HG03520 (cell line): Measurements from ENCODE around the gene SETD1B.

Experiments used
- ATAC-seq: cut with Tn5 transposase; IDR thresholded peaks from one replicate; pipeline ENCODE4 v1.9.1; 2021; ENCODE audit warnings: mild to moderate bottlenecking, moderate library complexity; ENCODE audit not compliant: unreplicated experiment

Gene SETD1B

DNA sequence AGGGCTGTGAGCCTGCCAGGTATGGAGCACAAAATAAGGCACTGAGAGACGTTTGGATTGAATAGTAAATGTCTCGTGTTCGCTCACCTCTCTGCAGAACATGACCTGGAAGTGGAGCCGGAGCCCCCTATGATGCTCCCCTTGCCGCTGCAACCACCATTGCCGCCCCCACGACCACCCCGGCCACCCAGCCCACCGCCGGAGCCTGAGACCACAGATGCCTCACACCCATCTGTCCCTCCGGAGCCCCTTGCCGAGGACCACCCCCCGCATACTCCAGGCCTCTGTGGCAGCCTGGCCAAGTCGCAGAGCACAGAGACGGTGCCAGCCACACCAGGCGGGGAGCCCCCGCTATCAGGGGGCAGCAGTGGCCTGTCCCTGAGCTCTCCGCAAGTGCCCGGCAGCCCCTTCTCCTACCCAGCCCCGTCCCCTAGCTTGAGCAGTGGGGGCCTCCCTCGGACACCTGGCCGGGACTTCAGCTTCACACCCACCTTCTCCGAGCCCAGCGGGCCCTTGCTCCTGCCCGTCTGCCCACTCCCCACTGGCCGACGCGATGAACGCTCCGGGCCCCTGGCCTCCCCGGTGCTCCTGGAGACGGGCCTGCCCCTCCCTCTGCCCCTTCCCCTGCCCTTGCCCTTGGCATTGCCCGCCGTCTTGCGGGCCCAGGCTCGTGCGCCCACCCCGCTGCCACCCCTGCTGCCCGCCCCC is 18.7 kb downstream of the SETD1B start:
- no peak for ATAC-seq

DNA sequence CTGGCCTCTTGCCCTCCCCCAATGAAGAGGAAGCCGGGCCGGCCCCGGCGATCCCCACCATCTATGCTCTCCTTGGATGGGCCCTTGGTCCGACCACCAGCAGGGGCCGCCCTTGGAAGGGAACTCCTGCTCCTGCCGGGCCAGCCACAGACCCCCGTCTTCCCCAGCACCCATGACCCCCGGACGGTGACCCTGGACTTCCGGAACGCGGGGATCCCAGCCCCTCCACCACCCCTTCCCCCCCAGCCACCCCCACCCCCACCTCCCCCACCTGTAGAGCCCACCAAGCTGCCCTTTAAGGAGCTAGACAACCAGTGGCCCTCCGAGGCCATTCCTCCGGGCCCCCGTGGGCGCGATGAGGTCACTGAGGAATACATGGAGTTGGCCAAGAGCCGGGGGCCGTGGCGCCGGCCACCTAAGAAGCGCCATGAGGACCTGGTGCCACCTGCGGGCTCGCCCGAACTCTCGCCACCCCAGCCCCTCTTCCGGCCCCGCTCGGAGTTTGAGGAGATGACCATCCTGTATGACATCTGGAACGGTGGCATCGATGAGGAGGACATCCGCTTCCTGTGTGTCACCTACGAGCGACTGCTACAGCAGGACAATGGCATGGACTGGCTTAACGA is 19.4 kb downstream of the SETD1B start:
- no peak for ATAC-seq

DNA sequence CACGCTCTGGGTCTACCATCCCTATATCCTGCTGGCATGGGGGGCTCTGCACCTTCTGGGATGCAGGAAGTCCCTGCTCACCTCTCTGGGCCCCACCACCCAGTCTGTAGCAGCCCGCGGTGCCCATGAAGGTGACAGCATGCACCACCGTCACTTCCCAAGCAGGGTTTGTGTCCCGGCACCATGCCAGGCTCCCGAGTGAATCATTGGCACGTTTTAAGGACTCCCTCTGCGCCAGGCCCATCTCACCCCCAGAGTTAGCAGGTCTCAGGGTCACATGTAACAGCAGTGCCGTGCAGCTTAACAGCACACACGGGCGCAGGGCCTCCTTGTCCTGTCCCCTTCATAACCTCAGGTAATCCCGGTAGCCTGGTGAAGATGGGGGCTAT is 19.9 kb downstream of the SETD1B start:
- no peak for ATAC-seq

DNA sequence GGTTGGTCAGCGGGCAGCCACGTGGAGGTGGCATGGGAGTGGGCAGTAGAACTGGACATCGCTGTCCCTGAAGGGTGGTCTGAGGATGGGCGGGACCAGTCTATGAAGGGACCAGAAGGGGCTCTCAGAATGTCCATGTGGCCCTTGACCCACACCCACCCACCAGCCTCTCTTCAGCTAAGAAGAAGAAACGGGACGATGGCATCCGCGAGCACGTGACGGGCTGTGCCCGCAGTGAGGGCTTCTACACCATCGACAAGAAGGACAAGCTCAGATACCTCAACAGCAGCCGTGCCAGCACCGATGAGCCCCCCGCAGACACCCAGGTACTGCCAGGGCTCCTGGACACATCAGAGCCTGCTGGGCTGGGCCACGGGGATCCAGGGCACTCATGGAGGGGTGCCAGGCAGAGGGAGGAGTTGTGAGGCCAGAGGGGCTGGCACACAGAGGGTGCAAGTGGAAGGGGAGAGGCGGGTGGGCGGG is 21.3 kb downstream of the SETD1B start:
- no peak for ATAC-seq

DNA sequence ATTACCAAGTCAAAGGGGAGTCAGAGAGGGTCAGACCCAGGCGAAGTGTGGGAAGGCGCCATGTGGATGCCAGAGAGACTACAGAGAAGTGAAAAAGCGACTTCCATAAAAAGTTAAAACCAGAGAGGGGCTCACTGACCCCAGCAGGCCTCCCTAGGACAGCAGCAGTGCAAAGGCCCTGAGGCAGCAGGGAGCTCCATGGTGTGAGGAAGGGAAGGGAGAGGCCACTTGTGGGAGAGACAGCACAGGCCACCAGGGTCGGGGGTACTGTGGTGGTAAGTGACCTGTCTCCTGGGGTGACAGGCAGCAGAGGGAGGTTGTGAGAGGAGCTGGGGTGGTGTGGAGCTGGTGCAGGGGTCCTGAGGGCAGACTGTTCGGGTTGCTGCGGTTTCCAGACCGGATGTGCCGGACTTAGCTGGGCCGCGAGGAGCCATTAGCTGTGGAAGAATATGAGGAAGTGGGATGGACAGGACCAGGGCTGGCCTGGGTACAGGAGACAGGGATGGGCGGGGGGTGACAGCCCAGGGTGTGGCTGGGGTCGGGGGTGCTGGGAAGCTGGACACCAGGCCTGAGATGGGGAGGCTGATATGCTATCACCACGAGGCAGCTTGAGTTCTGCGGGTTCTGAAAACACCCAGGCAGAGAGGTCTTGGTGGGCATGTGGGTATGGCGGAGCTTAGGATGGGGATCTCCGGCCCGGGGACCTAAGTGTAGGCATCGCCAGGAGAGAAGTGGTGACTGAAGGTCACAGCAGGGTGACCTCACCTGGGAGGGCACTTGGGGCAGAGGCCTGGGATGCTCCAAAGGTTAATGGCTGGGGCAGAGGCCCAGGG is 22.7 kb downstream of the SETD1B start:
- ATAC-seq, result no peak

DNA sequence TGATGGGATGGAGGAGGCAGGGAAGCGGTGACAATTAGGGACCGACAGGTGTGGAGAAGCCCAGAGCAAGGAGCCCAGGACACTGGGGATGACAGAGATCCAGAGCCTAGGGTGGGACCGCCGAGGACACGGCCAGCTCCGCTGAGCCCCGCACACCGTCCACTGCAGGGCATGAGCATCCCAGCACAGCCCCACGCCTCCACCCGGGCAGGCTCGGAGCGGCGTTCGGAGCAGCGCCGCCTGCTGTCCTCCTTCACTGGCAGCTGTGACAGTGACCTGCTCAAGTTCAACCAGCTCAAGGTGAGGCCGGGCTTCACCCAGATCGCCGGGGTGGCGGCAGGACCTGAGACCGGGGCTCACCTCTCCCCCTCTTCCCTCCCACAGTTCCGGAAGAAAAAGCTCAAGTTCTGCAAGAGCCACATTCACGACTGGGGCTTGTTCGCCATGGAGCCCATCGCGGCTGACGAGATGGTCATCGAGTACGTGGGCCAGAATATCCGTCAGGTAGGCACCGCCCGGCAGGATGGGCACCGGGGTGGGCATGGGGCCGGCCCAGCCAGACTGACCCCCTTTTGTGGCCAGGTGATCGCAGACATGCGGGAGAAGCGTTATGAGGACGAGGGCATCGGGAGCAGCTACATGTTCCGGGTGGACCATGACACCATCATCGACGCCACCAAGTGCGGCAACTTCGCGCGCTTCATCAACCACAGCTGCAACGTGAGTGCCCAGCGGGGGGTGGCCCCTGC is 23.7 kb downstream of the SETD1B start:
- no peak for ATAC-seq

DNA sequence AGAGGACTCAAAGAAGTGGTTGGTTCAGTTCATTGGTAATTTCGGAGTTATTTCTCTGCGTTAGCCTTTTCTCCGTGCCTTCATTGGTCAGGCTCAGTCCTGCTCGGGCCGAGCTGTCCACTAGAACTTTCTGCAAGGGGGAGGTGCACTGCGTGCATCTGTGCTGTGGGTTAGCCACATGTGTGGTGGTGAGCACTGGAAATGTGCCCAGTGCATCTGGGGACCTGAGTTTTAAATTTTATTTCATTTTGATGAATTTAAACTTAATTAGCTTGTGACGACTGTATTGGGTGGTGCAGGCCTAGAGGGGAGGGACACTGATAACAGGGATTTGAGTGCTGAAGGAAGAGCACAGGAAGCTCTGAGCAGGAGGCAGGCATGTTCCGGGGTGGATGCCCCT is 24.5 kb downstream of the SETD1B start:
- no peak for ATAC-seq

DNA sequence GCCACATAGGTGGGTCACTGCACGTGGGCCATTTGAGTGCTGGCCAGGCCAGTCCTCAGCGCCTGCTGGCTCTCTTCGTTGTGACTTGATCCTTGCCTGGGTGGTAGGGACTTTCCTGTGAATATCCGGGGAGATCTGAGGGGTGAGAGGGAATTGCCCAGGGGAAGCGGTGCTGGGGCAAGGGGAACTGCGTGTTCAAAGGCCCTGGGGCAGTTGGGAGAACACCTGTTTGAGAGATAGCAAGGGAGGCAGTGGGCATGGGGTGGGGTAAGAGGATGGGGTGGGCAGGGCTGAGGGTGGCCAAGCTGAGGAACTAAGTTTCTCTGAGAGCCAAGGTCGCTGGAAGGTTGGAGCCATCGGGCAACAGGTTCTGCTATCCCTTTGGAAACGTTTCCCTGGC is 25.0 kb downstream of the SETD1B start:
- no peak for ATAC-seq

DNA sequence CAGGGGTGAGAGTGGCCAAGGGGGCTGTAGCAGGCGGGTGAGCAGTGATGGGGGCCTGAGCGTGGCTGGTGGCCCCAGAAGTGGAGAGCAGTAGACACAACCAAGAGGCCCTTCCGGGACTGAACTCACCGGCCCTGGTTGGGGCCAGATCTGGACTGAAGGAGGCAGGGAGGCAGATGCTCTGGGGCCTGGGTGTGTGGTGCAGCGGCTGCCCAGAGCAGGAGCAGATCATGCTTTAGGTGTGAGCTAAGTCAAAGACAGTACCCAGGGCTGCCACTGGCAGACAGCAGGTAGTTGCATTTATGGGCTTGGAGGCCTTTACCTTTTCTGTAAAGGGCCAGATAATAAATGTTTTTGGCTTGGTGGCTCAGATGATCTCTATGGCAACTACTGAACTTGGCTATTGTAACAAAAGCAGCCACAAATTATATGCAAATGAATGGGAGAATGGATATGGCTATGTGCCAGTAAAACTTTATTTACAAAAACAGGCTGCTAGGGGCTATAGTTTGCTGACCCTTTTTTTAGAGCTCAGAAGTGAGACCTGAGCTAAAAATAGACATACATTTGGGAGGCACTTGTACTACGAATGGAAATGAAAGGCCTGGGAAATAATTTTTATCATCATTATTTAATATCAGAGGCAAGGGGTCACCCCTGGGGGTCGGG is 25.6 kb downstream of the SETD1B start:
- no peak for ATAC-seq

DNA sequence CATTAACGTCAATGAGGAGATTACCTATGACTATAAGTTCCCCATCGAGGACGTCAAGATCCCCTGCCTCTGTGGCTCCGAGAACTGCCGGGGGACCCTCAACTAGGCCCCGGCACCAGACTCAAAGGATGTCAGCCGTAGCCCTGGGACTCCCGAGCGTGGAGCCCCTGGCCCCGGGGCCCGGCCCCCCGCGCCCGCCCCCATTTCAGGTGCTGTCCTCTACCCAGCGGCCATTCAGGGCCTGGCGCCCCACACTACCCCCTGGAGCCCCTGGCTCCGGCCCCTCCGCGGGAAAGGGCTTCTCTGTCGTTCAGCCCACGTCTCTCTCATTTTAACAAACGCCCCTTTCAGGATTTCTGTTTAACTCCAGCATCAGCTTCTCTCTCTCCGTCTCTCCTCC is 26.3 kb downstream of the SETD1B start:
- ATAC-seq, result no peak

DNA sequence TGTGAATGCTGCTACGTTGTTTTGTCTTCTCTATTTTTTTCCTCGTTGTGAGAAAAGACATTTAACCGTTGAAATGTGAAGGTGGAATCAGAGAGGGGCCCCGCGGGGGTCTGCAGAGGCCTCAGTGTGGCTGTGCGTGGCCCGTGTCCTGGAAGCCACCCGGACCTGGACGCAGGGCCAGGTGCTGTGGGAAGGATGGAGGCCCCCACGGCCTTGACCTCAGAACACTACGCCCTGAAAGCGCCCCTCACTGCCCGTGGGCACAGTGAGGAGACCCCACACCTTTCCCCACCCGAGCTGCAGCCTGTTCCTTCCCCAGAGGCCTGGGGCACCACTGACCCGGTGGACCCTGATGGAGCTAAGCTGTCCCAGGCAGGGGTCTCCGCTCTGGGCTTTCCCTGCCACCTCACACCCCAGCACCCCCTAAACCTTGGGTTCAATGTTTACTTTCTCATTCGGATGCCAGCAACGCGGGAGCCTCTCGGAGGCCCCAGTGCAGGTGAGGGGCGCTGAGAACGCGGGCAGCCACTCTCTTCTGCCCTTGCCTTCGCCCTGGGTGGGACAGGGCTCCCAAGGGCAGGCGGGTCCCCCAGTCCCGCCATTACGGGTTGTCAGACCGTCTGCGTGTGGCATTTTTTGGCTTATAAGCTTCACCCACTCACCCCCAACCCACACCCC is 26.9 kb downstream of the SETD1B start:
- no peak for ATAC-seq

DNA sequence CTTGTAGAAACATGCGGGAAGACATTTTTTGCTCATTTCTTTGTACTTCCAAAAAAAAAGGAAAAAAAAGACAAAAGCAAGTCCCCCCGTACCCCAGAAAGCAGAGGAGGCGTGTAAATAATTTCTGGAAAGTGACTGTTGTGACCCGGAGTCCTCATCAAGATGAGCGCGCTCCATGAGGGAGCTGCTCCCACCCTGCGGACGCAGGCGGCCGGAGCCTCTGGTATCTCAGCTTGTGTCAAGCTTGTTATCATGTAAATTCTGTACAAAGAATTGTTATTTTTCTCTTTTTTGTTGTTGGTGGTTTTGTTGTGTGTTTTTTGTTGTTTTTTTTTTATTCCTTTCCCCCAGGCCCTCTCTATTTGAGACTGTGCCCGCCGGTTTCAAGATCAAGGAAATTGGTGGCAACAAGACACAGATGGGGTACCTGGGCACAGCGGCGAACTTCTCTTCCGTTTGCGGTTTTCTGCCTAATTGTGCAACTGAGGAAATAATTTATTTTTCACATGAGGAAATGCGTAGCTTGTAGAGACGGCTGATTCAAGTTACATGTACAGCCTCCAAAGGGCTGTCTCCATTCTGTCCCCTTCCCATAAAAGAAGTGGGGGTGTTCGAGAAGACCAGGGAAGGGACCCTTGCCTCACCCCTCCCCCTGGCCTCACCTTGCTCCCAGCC is 27.9 kb downstream of the SETD1B start:
- ATAC-seq, result no peak

DNA sequence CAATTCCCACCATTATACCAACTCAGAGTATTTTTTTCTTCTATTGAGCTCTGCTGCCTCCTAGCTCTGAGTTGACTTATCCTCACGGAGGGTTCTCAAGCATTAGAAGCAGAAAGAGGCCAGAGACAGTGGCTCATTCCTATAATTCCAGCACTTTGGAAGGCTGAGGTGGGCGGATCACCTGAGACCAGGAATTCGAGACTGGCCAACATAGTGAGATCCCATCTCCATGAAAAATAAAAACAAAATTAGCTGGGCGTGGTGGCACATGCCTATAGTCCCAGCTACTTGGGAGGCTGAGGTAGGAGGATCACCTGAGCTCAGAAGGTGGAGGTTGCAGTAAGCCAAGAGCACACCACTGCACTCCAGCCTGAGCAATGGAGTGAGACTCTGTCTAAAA is 33.9 kb downstream of the SETD1B start:
- no peak for ATAC-seq

DNA sequence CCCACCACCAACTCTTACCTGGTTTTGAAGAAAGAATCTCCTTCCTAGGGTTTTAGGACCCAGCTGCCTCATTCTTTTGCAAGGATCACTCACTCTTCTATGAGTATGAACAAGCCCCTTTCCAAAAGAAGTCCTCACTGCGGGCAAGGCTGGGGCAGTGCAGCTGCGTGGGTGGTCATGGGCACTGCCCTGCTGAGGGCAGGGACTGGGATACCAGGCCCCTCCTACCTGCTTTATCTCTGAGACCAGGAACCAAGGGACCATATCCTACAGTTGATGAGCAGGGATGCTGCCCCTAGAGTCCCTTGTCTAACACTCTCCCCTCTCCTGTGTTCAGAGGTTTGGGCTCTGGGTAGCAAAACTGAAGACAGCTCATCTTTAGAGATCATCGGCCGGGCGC is 34.3 kb downstream of the SETD1B start:
- ATAC-seq, result no peak

DNA sequence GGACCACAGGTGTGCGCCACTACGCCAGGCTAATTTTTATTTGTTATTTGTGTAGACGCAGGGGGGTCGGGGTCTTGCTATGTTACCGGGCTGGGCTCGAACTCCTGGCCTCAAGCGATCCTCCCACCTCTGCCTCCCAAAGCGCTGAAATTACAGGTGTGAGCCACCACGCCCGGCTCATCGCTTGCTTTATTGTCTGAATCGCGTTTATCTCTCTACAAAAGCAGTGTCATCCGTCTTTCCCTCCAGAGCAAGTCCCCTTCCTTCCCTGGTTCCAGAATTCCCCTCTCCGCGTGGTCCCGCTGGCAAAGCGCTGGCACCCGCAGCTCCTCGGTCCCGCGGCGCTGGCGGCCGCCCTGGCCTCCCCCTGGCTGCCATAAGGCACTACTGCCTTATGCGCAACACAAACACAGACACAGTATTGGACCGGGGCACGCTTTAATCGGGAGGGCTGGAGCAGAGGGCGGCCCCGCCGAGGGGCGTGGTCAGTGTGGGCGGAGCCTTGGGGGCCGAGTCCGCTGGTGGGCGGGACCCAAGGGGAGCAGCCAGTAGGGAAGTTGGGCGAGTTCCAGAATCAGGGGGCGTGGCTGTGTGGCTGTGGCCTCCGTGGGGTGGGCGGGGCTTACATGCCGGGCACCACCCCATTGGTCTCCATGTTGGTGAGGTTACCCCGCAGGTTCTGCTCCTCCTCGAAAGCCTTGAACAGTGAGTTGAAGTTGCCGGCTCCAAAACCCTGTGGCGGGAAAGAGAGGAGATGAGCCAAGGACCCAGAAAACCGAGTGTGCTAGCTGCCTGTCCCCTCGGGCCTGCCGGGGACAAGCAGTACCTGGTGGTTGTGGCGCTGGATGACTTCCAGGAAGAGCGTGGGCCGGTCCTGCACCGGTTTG is 35.5 kb downstream of the SETD1B start:
- ATAC-seq, result peak; percentile 87

DNA sequence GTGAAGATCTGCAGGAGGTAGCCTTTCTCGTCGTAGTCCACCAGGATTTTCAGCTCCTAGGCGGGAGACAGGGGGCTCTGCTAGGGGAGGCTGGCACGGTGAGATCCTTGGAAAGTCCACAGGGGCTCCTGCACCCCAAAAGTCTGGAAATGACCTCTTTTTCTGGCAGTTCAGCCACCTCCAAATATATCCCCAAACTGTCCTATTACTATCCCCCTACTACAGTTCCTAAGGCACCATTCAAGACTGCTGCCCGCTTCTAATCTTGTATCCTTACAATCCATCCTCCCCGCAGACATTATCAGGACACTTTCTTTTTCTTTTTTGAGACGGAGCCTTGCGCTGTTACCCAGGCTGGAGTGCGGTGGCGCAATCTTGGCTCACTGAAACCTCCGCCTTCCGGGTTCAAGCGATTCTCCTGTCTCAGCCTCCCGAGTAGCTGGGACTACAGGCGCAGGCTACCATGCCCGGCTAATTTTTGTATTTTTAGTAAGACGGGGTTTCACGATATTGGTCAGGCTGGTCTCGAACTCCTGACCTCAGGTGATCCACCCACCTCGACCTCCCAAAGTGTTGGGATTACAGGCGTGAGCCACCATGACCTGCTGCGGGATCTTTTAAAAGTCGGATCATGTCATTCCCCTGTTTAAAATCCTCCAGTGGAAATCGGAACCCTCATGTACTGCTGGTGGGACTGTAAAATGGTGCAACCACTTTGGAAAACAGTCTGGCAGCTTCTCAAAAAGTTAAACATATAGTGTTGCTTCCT is 36.4 kb downstream of the SETD1B start:
- ATAC-seq, result no peak

DNA sequence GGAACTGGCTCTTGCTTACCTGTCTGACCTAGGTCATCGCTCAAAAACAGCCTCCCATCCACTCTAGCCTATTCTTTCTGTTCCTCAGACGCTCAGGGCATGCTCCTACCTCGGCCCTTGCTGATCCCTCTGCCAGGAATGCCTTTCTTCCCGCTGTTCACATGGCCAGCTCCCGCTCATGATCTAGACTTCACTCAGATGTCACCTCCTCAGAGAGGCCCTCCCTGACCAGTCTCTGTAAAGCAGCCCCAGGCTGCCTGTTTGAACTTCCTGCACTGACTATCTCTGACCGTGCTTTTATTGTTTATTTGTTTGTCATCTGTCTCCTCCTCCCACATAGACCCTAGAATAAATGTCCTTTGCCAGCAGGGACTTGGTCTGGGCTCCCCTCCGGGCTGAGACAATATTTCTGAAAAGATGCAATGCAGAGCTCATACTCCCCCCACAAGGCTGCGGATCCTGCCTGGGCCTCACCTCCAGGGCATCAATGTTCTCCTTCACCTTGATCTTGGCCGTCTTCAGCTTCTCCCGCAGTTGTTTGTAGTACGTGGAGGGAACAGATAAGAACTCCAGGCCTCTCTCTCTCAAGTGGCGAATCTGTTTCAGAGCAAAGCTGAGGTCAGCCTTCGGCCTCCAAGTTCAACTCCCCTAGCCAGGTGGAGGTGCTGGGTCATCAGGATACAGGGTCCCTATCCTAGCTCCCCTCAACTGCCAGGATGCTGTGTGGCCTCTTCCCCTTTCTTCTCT is 39.6 kb downstream of the SETD1B start:
- ATAC-seq, result no peak
